ENCODE measurements around the gene R3HDM2.

R3HDM2 gene

GRCh38 chr12:57236201-57236924 lies 194.5 kb downstream of the R3HDM2 start:
- TF ChIP-seq, protein P1, sequence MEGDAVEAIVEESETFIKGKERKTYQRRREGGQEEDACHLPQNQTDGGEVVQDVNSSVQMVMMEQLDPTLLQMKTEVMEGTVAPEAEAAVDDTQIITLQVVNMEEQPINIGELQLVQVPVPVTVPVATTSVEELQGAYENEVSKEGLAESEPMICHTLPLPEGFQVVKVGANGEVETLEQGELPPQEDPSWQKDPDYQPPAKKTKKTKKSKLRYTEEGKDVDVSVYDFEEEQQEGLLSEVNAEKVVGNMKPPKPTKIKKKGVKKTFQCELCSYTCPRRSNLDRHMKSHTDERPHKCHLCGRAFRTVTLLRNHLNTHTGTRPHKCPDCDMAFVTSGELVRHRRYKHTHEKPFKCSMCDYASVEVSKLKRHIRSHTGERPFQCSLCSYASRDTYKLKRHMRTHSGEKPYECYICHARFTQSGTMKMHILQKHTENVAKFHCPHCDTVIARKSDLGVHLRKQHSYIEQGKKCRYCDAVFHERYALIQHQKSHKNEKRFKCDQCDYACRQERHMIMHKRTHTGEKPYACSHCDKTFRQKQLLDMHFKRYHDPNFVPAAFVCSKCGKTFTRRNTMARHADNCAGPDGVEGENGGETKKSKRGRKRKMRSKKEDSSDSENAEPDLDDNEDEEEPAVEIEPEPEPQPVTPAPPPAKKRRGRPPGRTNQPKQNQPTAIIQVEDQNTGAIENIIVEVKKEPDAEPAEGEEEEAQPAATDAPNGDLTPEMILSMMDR (IDR thresholded peaks at IDR 0.05), result no peak

GRCh38 chr12:57235728-57236131 lies 195.1 kb downstream of the R3HDM2 start:
- TF ChIP-seq, protein P1 (IDR thresholded peaks at IDR 0.05), result no peak

GRCh38 chr12:57235017-57235727 lies 195.7 kb downstream of the R3HDM2 start:
- TF ChIP-seq, protein P1 (IDR thresholded peaks at IDR 0.05), result no peak

- TF ChIP-seq, protein P1 (IDR thresholded peaks at IDR 0.05), result no peak
Measured at GRCh38 chr12:57234571-57235016, 196.2 kb downstream of the R3HDM2 start.

- TF ChIP-seq, protein P1 (IDR thresholded peaks at IDR 0.05), result no peak
Measured at GRCh38 chr12:57234233-57234570, 196.6 kb downstream of the R3HDM2 start.

GRCh38 chr12:57233357-57234232 lies 197.2 kb downstream of the R3HDM2 start:
- TF ChIP-seq, protein P1 (IDR thresholded peaks at IDR 0.05), result no peak

- TF ChIP-seq, protein P1 (IDR thresholded peaks at IDR 0.05), result no peak
Measured at GRCh38 chr12:57232156-57232756, 198.6 kb downstream of the R3HDM2 start.
